ENCODE measurements around the gene SPINK5.

GRCh38 chr5:148043705-148044104 is 20.1 kb upstream of the SPINK5 start:
- TF ChIP-seq POLR2A (IDR thresholded peaks at IDR 0.05; ENCODE audit: extremely low read depth, insufficient read length) (no peak), CTCF (IDR thresholded peaks at IDR 0.05; ENCODE audit: low read depth, low read length) (no peak), MYC (IDR thresholded peaks at IDR 0.05; ENCODE audit: low read depth, low read length) (no peak)
